Measurements from ENCODE around the gene G6PD. TPM values are rescaled to one million over a fixed set of nuclear protein-coding genes. Genes with fewer than 3 reads are reported as not detected.
"Not testable (repeated sequence)": the region's sequence is repeated elsewhere in the genome, so short reads cannot be mapped to it uniquely, and the experiment has no call there.

The G6PD gene
- total and polyA plus RNA-seq, 2 of the 4 experiments (the other 2 are of a cell fraction) = 77.1 to 213 TPM

GRCh38 chrX:154573061-154573460, 26.4 kb upstream of the G6PD start:
- H2BK20ac ChIP-seq (ENCODE audit: low read depth, low read length); H3K9me1 ChIP-seq (ENCODE audit: insufficient read depth, low read length); H2BK5ac ChIP-seq (ENCODE audit: low read depth, low read length, poor library complexity, severe bottlenecking); H3K79me1 ChIP-seq (ENCODE audit: low read depth in 1 of 2, low read length in 2 of 2); H3K56ac ChIP-seq (ENCODE audit: extremely low read depth, insufficient read depth, low read length); H3K27ac ChIP-seq (ENCODE audit: insufficient read depth, low read length); H4K8ac ChIP-seq (ENCODE audit: low read depth in 2 of 2, low read length in 2 of 2); H2BK120ac ChIP-seq (ENCODE audit: low read depth, low read length); H3K27me3 ChIP-seq (ENCODE audit: control insufficient read depth, insufficient read depth, low read length); H4K5ac ChIP-seq (ENCODE audit: low read depth, low read length); dilution Hi-C loops (cut with HindIII; ENCODE audit: low sequenced_read_pairs, unreplicated experiment); in situ Hi-C loops (cut with MboI; ENCODE audit: low sequenced_read_pairs); H3K4ac ChIP-seq (ENCODE audit: low read depth, low read length); H3K23ac ChIP-seq (ENCODE audit: low read depth, low read length); H3K4me2 ChIP-seq (ENCODE audit: low read depth, low read length); H3K36me3 ChIP-seq (ENCODE audit: control insufficient read depth, insufficient read depth, low read length); POLR2A ChIA-PET (ENCODE audit: unreplicated experiment); H2AK9ac ChIP-seq (replicated peaks; ENCODE audit: low read depth, low read length, poor library complexity); H3K9ac ChIP-seq (ENCODE audit: low read depth, low read length); H3K14ac ChIP-seq (replicated peaks; ENCODE audit: low read depth, low read length); CTCF ChIA-PET; BruUV-seq (replicated peaks); H3K4me3 ChIP-seq (ENCODE audit: insufficient read depth, low read depth, low read length); ATAC-seq (ENCODE audit: low read depth); H2AFZ ChIP-seq (replicated peaks; ENCODE audit: low read length, poor library complexity); DNase-seq; intact Hi-C loops (cut with micrococcal nuclease); H2BK15ac ChIP-seq (ENCODE audit: low read depth, low read length); H3K9me3 ChIP-seq (ENCODE audit: control insufficient read depth, insufficient read depth, low read length); H3K4me1 ChIP-seq (ENCODE audit: control insufficient read depth, insufficient read depth, low read length); H4K91ac ChIP-seq (ENCODE audit: insufficient read depth, low read depth, low read length); H3K18ac ChIP-seq (ENCODE audit: low read depth, low read length); H4K20me1 ChIP-seq (ENCODE audit: insufficient read depth, low read length); H2AK5ac ChIP-seq (ENCODE audit: low read depth, low read length): not testable (repeated sequence)
- WGBS, 2 experiments (ENCODE audit: extremely low coverage in 2 of 2, insufficient read length in 1 of 2) = no CpG with 5 or more reads among the region's 10 CpGs

GRCh38 chrX:154570361-154570760, 23.7 kb upstream of the G6PD start:
- H3K27me3 ChIP-seq (ENCODE audit: control insufficient read depth, insufficient read depth, low read length); H2BK120ac ChIP-seq (ENCODE audit: low read depth, low read length); H3K18ac ChIP-seq (ENCODE audit: low read depth, low read length); H4K91ac ChIP-seq (ENCODE audit: insufficient read depth, low read depth, low read length); H2BK20ac ChIP-seq (ENCODE audit: low read depth, low read length); H3K14ac ChIP-seq (replicated peaks; ENCODE audit: low read depth, low read length); H3K4me2 ChIP-seq (ENCODE audit: low read depth, low read length); H3K9me1 ChIP-seq (ENCODE audit: insufficient read depth, low read length); ATAC-seq (ENCODE audit: low read depth); H3K9ac ChIP-seq (ENCODE audit: low read depth, low read length); H3K23ac ChIP-seq (ENCODE audit: low read depth, low read length); intact Hi-C loops (cut with micrococcal nuclease); H3K36me3 ChIP-seq (ENCODE audit: control insufficient read depth, insufficient read depth, low read length); H3K27ac ChIP-seq (ENCODE audit: insufficient read depth, low read length); H3K9me3 ChIP-seq (ENCODE audit: control insufficient read depth, insufficient read depth, low read length); H4K8ac ChIP-seq (ENCODE audit: low read depth in 2 of 2, low read length in 2 of 2); H3K56ac ChIP-seq (ENCODE audit: extremely low read depth, insufficient read depth, low read length); H4K5ac ChIP-seq (ENCODE audit: low read depth, low read length); H3K4ac ChIP-seq (ENCODE audit: low read depth, low read length); H2BK15ac ChIP-seq (ENCODE audit: low read depth, low read length); H2BK5ac ChIP-seq (ENCODE audit: low read depth, low read length, poor library complexity, severe bottlenecking); H2AK9ac ChIP-seq (replicated peaks; ENCODE audit: low read depth, low read length, poor library complexity); H3K79me1 ChIP-seq (ENCODE audit: low read depth in 1 of 2, low read length in 2 of 2); dilution Hi-C loops (cut with HindIII; ENCODE audit: low sequenced_read_pairs, unreplicated experiment); H4K20me1 ChIP-seq (ENCODE audit: insufficient read depth, low read length); in situ Hi-C loops (cut with MboI; ENCODE audit: low sequenced_read_pairs); H2AK5ac ChIP-seq (ENCODE audit: low read depth, low read length); H3K4me3 ChIP-seq (ENCODE audit: insufficient read depth, low read depth, low read length); H2AFZ ChIP-seq (replicated peaks; ENCODE audit: low read length, poor library complexity); H3K4me1 ChIP-seq (ENCODE audit: control insufficient read depth, insufficient read depth, low read length); CTCF ChIA-PET; POLR2A ChIA-PET (ENCODE audit: unreplicated experiment); BruUV-seq (replicated peaks); DNase-seq: not testable (repeated sequence)
- WGBS, 2 experiments (ENCODE audit: extremely low coverage in 2 of 2, insufficient read length in 1 of 2) = no CpG with 5 or more reads among the region's 11 CpGs
